HG03354 (cell line): ENCODE data around the gene DCPS.
"Not testable (repeated sequence)": the region's sequence is repeated elsewhere in the genome, so short reads cannot be mapped to it uniquely, and the experiment has no call there.

Source experiments
- ATAC-seq: cut with Tn5 transposase; IDR thresholded peaks from one replicate; pipeline ENCODE4 v1.9.1; 2021; ENCODE audit warnings: mild to moderate bottlenecking; ENCODE audit not compliant: unreplicated experiment, poor library complexity, severe bottlenecking

The DCPS gene

DNA sequence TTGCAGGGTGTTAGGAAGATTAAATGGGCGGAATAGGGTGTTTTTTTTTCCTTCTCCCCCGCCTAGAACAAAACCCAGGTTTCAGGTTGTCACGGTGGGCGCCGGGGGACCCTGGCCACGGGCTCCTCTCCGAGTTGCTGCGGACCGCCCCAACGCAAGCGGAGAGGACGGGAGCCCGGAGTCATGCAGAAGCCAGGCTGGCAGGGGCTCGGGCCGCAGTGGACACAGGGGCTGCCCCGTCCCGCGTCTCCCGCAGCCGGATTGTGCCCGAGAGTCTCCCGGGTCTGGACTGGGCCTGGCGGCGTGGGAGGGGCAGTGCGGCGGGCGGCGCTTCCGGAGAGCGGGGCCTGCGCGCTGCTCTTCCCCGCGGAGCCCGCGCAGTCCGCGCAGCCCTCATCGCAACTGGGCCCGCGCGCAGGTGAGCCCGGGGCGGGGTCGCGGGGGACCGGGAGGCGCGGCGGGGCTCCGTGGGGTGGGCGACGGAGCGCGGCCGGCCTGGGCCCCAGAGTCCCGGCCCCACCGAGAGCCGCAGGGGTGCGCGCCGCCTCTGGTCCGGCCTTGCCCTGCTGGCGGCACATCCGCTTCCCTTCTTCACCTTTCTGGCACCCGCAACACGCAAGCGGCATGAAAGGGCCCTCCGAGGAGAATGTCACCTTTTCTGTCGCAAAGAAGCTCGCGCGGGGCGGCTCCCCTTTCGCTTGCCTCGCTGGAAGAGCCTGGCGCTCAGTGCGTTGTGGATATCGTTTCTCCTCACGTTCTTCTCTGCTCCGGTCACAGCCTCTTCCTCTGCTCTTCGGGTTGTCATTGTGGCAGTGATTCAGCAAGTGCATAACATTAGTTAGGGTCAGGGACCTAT lies 20.9 kb upstream of the DCPS start, which contains the start of gene TIRAP:
TIRAP (plus strand) TSS at position 358 of the 856 bp plus-strand sequence. CDS start 7,802 bp downstream, outside the sequence.
- peak; percentile 73 for ATAC-seq

DNA sequence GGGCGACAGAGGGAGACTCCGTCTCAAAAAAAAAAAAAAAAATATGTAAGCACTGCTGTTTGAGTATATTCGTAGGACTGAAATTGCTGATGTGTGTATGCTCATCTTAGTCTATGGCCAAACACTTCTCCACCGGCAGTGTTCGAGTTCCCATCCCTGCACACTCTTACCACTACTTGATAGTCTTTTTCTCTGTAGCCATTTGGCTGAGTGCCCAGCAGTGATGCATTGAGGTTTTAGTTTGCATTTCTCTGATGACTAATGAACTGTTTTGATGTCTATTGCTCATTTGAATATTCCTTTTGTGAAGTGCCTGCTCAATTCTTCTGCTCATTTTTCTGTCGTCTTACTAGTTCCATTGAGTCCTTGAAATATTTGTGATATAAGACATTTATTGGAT lies 19.0 kb upstream of the DCPS start:
- peak; percentile 36 for ATAC-seq

- ATAC-seq: no peak
Observed at GRCh38 chr11:126288237-126288636, 15.6 kb upstream of the DCPS start.

DNA sequence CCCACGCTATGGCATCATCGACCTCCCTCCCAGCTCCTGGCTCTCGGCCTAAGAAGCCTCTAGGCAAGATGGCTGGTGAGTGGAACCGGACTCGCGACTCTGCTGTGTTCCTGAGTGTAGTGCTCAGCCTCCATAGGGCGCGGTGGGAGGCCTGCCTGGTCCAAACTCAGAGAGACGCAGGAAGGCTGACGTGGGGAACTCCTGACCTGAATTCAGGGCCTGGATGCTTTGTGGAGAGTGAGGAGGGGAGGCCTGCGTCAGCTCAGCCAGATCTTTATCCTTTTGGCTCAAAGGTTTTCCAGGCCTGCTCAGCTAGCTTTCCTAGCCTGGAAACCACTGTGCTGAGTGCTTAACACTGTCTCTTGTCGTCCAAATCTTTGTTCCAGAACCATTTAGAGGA lies 13.0 kb upstream of the DCPS start:
- ATAC-seq: no peak

DNA sequence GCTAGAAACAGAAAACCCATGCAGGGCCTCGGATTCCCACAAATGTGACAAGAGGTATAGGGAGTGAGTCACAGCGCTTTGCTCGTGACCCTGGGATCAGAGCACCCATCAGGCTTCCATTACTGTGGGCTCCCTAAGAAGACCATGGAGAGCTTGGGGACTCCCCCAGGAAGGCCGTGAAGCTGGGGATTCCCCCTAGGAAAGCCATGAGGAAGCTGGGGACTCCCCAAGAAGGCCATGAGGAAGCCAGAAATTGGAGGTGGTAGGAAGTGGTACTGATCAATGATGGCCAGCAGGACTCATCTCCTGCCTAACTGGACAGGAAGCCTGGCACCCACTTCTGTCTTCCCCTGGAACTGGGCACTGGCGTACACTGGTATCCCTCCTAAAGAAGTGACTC lies 10.1 kb upstream of the DCPS start:
- no peak for ATAC-seq

GRCh38 chr11:126297004-126297403 lies 6.9 kb upstream of the DCPS start:
- no peak for ATAC-seq

- no peak for ATAC-seq
Observed at GRCh38 chr11:126304457-126305075, 706 bp downstream of the DCPS start.

- peak; percentile 65 for ATAC-seq
Observed at GRCh38 chr11:126305699-126306098, 1.8 kb downstream of the DCPS start.

GRCh38 chr11:126307706-126308105 lies 3.8 kb downstream of the DCPS start:
- ATAC-seq: no peak

GRCh38 chr11:126308271-126308671 lies 4.4 kb downstream of the DCPS start:
- no peak for ATAC-seq

- ATAC-seq: not testable (repeated sequence)
Observed at GRCh38 chr11:126308771-126309170, 4.9 kb downstream of the DCPS start.

DNA sequence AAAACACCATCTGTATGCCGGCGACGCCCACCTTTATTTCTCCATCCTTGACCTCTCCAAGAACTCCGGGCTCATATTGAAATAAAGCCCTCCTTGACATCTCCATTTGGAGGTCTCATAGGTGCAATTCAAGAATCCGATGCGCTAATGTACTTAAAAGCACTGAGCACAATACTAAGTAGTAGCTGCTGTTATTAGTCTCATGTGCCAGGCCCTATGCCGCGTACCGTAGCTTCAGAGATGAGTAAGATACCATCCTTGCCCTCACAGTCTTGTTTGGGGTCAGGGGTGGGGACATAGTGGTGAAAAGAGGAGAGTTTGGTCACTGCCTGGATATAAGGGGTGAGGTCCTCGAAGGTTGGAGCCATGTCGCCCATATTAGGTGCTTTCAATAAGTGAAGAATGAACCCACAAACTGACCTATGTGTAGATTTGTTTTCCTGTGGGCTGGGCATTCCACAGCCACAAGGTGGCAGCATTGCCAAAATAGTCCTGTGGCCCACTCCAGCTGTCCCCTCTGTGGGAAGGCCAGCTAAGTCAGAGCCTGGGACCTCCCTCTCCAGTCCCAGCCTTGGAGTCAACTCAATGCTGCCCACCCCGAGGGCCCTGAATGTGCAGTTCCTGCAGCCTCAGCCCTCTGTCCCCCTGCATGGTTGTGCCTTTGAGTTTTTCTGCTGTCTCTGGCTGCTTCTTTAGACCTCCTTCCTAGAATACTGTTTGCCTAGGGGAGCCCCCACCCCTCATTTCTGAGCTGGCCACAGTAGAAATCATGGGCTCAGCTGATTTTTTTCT lies 6.5 kb downstream of the DCPS start:
- peak; percentile 48 for ATAC-seq

DNA sequence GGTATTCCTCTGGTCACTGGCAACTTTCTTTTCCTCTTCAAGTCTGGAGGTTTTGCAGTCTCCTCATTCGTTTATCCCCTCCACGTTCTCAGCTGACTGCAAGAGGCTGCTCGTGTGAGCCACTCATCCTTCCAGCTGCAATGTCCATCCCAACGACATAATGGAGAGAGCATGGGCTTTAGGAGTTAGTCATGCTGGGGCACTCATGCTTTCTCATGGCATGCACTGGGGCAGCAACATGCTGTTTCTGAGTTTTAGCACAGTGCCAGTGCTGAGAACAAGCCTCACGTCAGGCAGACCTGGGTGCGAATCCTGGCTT lies 7.1 kb downstream of the DCPS start:
- no peak for ATAC-seq

GRCh38 chr11:126311401-126312291 lies 7.8 kb downstream of the DCPS start:
- ATAC-seq: peak; percentile 64

- no peak for ATAC-seq
Observed at GRCh38 chr11:126312961-126313360, 9.1 kb downstream of the DCPS start.

GRCh38 chr11:126313826-126314225 lies 10.0 kb downstream of the DCPS start:
- no peak for ATAC-seq

DNA sequence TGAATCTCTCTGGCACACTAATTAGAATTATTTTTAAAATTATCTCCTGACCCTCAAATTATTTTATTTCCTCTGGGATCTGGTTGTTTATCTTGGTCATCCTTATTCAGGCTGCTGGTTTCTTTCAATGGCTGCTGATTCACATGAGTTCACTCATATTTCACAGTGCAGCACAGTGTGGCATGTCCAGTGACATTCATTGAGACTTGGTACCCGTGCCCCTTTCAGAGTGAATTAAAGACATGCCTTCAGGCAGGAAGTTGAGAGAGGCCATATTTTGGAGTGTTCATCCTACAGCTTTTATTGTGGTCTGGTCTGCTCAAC lies 13.5 kb downstream of the DCPS start:
- no peak for ATAC-seq

DNA sequence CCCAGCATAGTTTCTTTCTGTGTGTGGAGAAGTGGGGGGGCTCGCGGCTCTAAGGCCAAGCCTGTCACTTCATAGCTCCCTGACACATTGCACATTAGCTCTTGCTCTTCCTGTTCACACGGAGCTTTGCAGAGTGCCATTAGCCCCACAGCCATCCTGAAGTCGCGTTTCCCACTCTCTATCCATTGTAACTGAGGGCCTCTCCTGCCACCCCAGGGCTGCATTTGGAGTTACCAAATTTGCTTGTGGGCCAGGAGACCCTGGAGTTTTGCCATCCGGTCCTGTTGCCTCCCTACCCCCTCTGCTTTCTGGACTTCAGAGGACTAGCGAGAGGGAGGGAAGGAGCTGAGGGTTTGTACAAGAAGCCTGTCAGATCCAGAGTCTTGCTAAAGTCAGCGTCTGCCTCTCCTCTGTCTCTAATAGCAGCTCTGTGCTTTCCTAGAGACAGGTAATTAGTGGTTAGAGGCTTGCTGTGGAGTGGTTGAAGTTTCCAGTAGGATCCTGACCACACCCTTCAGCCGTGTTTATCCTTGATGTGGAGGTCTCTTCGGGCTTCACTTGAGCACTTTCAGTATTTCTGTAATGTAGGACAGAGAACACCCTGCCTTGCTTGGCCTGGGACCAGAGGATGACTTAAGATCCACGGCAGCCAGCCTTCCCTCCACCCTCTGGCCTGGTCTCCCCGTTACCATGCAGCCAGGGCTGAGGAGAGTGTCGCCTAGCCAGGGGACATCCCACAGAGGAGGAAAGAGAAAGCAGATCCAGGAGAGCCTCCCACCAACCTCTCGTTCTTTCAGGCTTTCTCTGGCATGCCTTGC lies 14.1 kb downstream of the DCPS start:
- ATAC-seq: peak; percentile 49
